Measurements from ENCODE around the gene AWAT2. TPM values are rescaled to one million over a fixed set of nuclear protein-coding genes. Genes with fewer than 3 reads are reported as not detected.

The AWAT2 gene
- total and polyA plus RNA-seq, 9 of the 15 experiments (the other 6 are each of a cell fraction or from before 2014, with no cell fraction given), result not detected

DNA sequence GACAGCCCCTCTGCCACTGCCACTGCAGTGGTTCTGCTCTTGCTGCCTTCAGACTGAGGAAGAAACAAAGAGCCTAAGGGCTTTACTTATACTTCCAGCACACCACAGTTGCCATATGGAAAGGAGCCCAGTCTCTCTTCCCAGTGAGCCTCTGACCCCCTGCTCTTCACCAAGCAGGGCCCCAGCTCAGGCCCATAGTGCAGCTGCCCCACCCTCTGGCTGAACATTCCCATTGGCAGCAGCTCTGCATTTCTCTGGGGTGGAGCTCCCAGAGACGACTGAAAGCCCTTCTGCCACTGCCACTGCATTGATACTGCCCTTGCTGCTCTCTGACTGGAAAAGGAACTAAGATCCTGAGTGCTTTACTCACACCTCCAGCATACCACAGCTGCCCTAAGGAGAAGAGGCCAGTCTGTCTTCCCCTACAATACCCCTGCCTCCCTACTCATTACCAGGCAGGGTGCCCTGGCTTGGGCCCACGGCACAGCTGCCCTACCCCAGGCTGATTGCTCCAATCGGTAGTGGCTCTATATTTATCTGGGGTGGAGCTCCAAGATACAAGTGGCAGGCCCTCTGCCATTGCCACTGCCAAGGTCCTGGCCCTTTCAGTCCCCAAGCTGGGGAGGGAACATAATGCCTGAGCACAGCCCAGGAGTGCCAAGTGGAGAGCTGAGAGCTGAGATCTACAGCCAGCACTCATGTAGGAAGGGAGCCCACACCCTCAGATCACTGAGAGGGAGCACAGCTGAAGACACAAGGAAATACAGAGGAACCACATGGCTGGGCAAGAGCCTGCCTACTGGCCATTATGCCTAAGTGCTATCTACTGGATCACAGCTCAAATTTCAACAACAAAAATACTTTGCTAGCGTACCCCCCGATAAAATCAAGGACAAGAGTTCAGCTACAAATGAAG, 36.0 kb downstream of the AWAT2 start:
- Histone ChIP-seq H3K4me2 (ENCODE audit: insufficient read depth, low read length) (no peak overlapping the region), H3K79me2 (ENCODE audit: control insufficient read depth, insufficient read depth, low read length) (no peaks in the 10 kb centered on the region), H3K27me3 (ENCODE audit: control insufficient read depth in 2 of 2, insufficient read depth in 2 of 2, low read length in 2 of 2) (no peaks in the 10 kb centered on the region), H3K27ac (ENCODE audit: extremely low read depth, low read depth, low read length) (no peak overlapping the region), H3K9ac (ENCODE audit: insufficient read depth in 1 of 2, low read depth in 2 of 2, low read length in 2 of 2) (no peak overlapping the region), H3K4me1 (replicated peaks in 1 of 2; ENCODE audit: control insufficient read depth in 2 of 2, insufficient read depth in 2 of 2, low read length in 2 of 2) (no peaks in the 10 kb centered on the region), H3K4me3 (no peak overlapping the region), H3K9me1 (ENCODE audit: control insufficient read depth, insufficient read depth, low read length) (no peaks in the 10 kb centered on the region), H3K36me3 (ENCODE audit: control insufficient read depth, insufficient read depth, low read length) (no peaks in the 10 kb centered on the region), H4K20me1 (replicated peaks; ENCODE audit: control insufficient read depth, insufficient read depth, low read length) (no peaks in the 10 kb centered on the region), H3K9me3 (replicated peaks; ENCODE audit: control insufficient read depth, insufficient read depth, low read depth, low read length) (no peaks in the 10 kb centered on the region), H2AFZ (ENCODE audit: low read depth, low read length) (no peak overlapping the region)
- no TSS peak for BruUV-seq (replicated peaks)
- 0% methylated on average over 4 of the region's 5 CpGs for WGBS (ENCODE audit: insufficient coverage, low coverage, missing lambda C conversion rate)
- in situ Hi-C loops (cut with MboI), result no loop called here
- FAIRE-seq (no peak), ATAC-seq (no peak), DNase-seq (ENCODE audit: extremely low read depth in 1 of 4, low spot score in 3 of 4) (no peak)
- intact Hi-C loops (cut with micrococcal nuclease), result no loop called here
- POLR2A ChIA-PET, result interaction anchor here (0.6 kb wide), 1 partner anchor 19 kb away, joined by 3 read pairs; no protein-coding TSS in a partner anchor
- CTCF ChIA-PET (ENCODE audit: low intra/inter-chr PET ratio), result no interaction called here
- TF ChIP-seq, protein P1, sequence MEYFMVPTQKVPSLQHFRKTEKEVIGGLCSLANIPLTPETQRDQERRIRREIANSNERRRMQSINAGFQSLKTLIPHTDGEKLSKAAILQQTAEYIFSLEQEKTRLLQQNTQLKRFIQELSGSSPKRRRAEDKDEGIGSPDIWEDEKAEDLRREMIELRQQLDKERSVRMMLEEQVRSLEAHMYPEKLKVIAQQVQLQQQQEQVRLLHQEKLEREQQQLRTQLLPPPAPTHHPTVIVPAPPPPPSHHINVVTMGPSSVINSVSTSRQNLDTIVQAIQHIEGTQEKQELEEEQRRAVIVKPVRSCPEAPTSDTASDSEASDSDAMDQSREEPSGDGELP (CRISPR knock-in tag; IDR thresholded peaks at IDR 0.05; ENCODE audit: borderline replicate concordance), result no peak
- TF ChIP-seq ZNF444 (CRISPR knock-in tag; IDR thresholded peaks at IDR 0.05) (no peak), ZMIZ1 (IDR thresholded peaks at IDR 0.05; ENCODE audit: low read depth in 2 of 2, low read length in 2 of 2) (no peak), MBD2 (IDR thresholded peaks at IDR 0.05; ENCODE audit: borderline replicate concordance, low read depth) (no peak), HLTF (IDR thresholded peaks at IDR 0.05) (no peak), SIN3A (IDR thresholded peaks at IDR 0.05; ENCODE audit: borderline replicate concordance in 2 of 2, control insufficient read depth in 1 of 2, low read depth in 2 of 2, low read length in 2 of 2) (no peak), XRCC5 (IDR thresholded peaks at IDR 0.05; ENCODE audit: low read depth, low read length) (no peak), MYC (IDR thresholded peaks at IDR 0.05; ENCODE audit: low read depth, low read length) (no peak), MYC (CRISPR knock-in tag; IDR thresholded peaks at IDR 0.05; ENCODE audit: borderline replicate concordance, low read depth) (no peak), BRF2 (IDR thresholded peaks at IDR 0.05; ENCODE audit: borderline replicate concordance, insufficient read depth, insufficient read length) (no peak), ZNF584 (CRISPR knock-in tag; IDR thresholded peaks at IDR 0.05; ENCODE audit: low read depth) (no peak)
- TF ChIP-seq, protein P2, sequence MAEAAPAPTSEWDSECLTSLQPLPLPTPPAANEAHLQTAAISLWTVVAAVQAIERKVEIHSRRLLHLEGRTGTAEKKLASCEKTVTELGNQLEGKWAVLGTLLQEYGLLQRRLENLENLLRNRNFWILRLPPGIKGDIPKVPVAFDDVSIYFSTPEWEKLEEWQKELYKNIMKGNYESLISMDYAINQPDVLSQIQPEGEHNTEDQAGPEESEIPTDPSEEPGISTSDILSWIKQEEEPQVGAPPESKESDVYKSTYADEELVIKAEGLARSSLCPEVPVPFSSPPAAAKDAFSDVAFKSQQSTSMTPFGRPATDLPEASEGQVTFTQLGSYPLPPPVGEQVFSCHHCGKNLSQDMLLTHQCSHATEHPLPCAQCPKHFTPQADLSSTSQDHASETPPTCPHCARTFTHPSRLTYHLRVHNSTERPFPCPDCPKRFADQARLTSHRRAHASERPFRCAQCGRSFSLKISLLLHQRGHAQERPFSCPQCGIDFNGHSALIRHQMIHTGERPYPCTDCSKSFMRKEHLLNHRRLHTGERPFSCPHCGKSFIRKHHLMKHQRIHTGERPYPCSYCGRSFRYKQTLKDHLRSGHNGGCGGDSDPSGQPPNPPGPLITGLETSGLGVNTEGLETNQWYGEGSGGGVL (CRISPR knock-in tag; IDR thresholded peaks at IDR 0.05), result no peak
